ENCODE results near the gene KCNIP4. TPM values are rescaled to one million over a fixed set of nuclear protein-coding genes. Genes with fewer than 3 reads are reported as not detected.
"Not testable (repeated sequence)": the region's sequence is repeated elsewhere in the genome, so short reads cannot be mapped to it uniquely, and the experiment has no call there.

Gene KCNIP4
- total RNA-seq, 1 experiment from 2014 or later: not detected

- Histone ChIP-seq H3K4me3 (no peak overlapping the region), H3K27ac (no peak overlapping the region), H3K9me3 (replicated peaks) (no peaks in the 10 kb centered on the region), H3K36me3 (no peaks in the 10 kb centered on the region), H3K4me1 (replicated peaks) (no peaks in the 10 kb centered on the region), H3K27me3 (replicated peaks) (no peaks in the 10 kb centered on the region)
- no peak for DNase-seq (ENCODE audit: low read depth in 1 of 2, low spot score in 2 of 2)
Measured at GRCh38 chr4:21374641-21375368, 573.8 kb downstream of the KCNIP4 start.

GRCh38 chr4:21367567-21367966, 581.0 kb downstream of the KCNIP4 start:
- H3K9me3 ChIP-seq (replicated peaks): no peaks in the 10 kb centered on the region

GRCh38 chr4:21366840-21367239, 581.7 kb downstream of the KCNIP4 start:
- DNase-seq (ENCODE audit: low read depth in 1 of 2, low spot score in 2 of 2): no peak
- Histone ChIP-seq H3K9me3 (replicated peaks) (no peaks in the 10 kb centered on the region), H3K36me3 (no peaks in the 10 kb centered on the region), H3K4me3 (no peak overlapping the region), H3K27ac (no peak overlapping the region), H3K4me1 (replicated peaks) (no peaks in the 10 kb centered on the region), H3K27me3 (replicated peaks) (no peaks in the 10 kb centered on the region)

More at GRCh38 chr4:21367567-21367966, 581.0 kb downstream of the KCNIP4 start:
- DNase-seq (ENCODE audit: low read depth in 1 of 2, low spot score in 2 of 2): no peak
- Histone ChIP-seq H3K4me3 (no peak overlapping the region), H3K4me1 (replicated peaks) (no peaks in the 10 kb centered on the region), H3K36me3 (no peaks in the 10 kb centered on the region), H3K27ac (no peak overlapping the region), H3K27me3 (replicated peaks) (no peaks in the 10 kb centered on the region)

GRCh38 chr4:21366312-21366711, 582.3 kb downstream of the KCNIP4 start:
- H3K4me3 ChIP-seq: no peak overlapping the region
- no peaks in the 10 kb centered on the region for H3K4me1 ChIP-seq (replicated peaks)
- H3K9me3 ChIP-seq (replicated peaks): no peaks in the 10 kb centered on the region
- H3K27me3 ChIP-seq (replicated peaks): no peaks in the 10 kb centered on the region
- H3K36me3 ChIP-seq: no peaks in the 10 kb centered on the region
- no peak overlapping the region for H3K27ac ChIP-seq
- DNase-seq (ENCODE audit: low read depth in 1 of 2, low spot score in 2 of 2): no peak

- H3K27me3 ChIP-seq (replicated peaks): no peaks in the 10 kb centered on the region
- H3K27ac ChIP-seq: no peak overlapping the region
- no peaks in the 10 kb centered on the region for H3K9me3 ChIP-seq (replicated peaks)
- no peaks in the 10 kb centered on the region for H3K4me1 ChIP-seq (replicated peaks)
- no peaks in the 10 kb centered on the region for H3K36me3 ChIP-seq
- H3K4me3 ChIP-seq: no peak overlapping the region
- DNase-seq (ENCODE audit: low read depth in 1 of 2, low spot score in 2 of 2): no peak
Measured at GRCh38 chr4:21363701-21364100, 584.9 kb downstream of the KCNIP4 start.

GRCh38 chr4:21352354-21352753, 596.2 kb downstream of the KCNIP4 start:
- not testable (repeated sequence) for H3K27ac ChIP-seq; H3K27me3 ChIP-seq (replicated peaks); H3K9me3 ChIP-seq (replicated peaks); H3K4me3 ChIP-seq; H3K36me3 ChIP-seq; DNase-seq (ENCODE audit: low read depth in 1 of 2, low spot score in 2 of 2); H3K4me1 ChIP-seq (replicated peaks)

- no peak for DNase-seq (ENCODE audit: low read depth in 1 of 2, low spot score in 2 of 2)
- Histone ChIP-seq H3K4me3 (no peak overlapping the region), H3K4me1 (replicated peaks) (no peaks in the 10 kb centered on the region), H3K27me3 (replicated peaks) (no peaks in the 10 kb centered on the region), H3K36me3 (no peaks in the 10 kb centered on the region), H3K27ac (no peak overlapping the region), H3K9me3 (replicated peaks) (no peaks in the 10 kb centered on the region)
Measured at GRCh38 chr4:21347142-21347541, 601.4 kb downstream of the KCNIP4 start.

- H3K4me1 ChIP-seq (replicated peaks): no peaks in the 10 kb centered on the region
- no peak overlapping the region for H3K4me3 ChIP-seq
- no peak overlapping the region for H3K27ac ChIP-seq
- H3K36me3 ChIP-seq: no peaks in the 10 kb centered on the region
- H3K9me3 ChIP-seq (replicated peaks): no peaks in the 10 kb centered on the region
- no peaks in the 10 kb centered on the region for H3K27me3 ChIP-seq (replicated peaks)
- no peak for DNase-seq (ENCODE audit: low read depth in 1 of 2, low spot score in 2 of 2)
Measured at GRCh38 chr4:21327976-21328700, 620.4 kb downstream of the KCNIP4 start.

- Histone ChIP-seq H3K9me3 (replicated peaks) (no peaks in the 10 kb centered on the region), H3K27ac (no peak overlapping the region), H3K4me1 (replicated peaks) (no peaks in the 10 kb centered on the region), H3K27me3 (replicated peaks) (no peaks in the 10 kb centered on the region), H3K36me3 (no peaks in the 10 kb centered on the region), H3K4me3 (no peak overlapping the region)
- DNase-seq (ENCODE audit: low read depth in 1 of 2, low spot score in 2 of 2): no peak
Measured at GRCh38 chr4:21320034-21320433, 628.5 kb downstream of the KCNIP4 start.

GRCh38 chr4:21307709-21308108, 640.9 kb downstream of the KCNIP4 start:
- H3K4me1 ChIP-seq (replicated peaks): no peaks in the 10 kb centered on the region

GRCh38 chr4:21304540-21304887, 644.1 kb downstream of the KCNIP4 start:
- no peaks in the 10 kb centered on the region for H3K36me3 ChIP-seq
- H3K4me1 ChIP-seq (replicated peaks): no peaks in the 10 kb centered on the region
- H3K9me3 ChIP-seq (replicated peaks): no peaks in the 10 kb centered on the region
- no peaks in the 10 kb centered on the region for H3K27me3 ChIP-seq (replicated peaks)
- no peak for DNase-seq (ENCODE audit: low read depth in 1 of 2, low spot score in 2 of 2)
- no peak overlapping the region for H3K4me3 ChIP-seq
- no peak overlapping the region for H3K27ac ChIP-seq

More at GRCh38 chr4:21307709-21308108, 640.9 kb downstream of the KCNIP4 start:
- H3K27me3 ChIP-seq (replicated peaks): no peaks in the 10 kb centered on the region
- no peaks in the 10 kb centered on the region for H3K36me3 ChIP-seq
- H3K27ac ChIP-seq: no peak overlapping the region
- no peak for DNase-seq (ENCODE audit: low read depth in 1 of 2, low spot score in 2 of 2)
- no peaks in the 10 kb centered on the region for H3K9me3 ChIP-seq (replicated peaks)
- H3K4me3 ChIP-seq: no peak overlapping the region

GRCh38 chr4:21290562-21290961, 658.0 kb downstream of the KCNIP4 start:
- H3K4me1 ChIP-seq (replicated peaks): no peaks in the 10 kb centered on the region
- no peaks in the 10 kb centered on the region for H3K27me3 ChIP-seq (replicated peaks)
- no peak overlapping the region for H3K4me3 ChIP-seq
- H3K27ac ChIP-seq: no peak overlapping the region
- H3K9me3 ChIP-seq (replicated peaks): no peaks in the 10 kb centered on the region
- H3K36me3 ChIP-seq: no peaks in the 10 kb centered on the region
- DNase-seq (ENCODE audit: low read depth in 1 of 2, low spot score in 2 of 2): no peak

GRCh38 chr4:21276046-21276445, 672.5 kb downstream of the KCNIP4 start:
- Histone ChIP-seq H3K4me3 (no peak overlapping the region), H3K9me3 (replicated peaks) (no peaks in the 10 kb centered on the region), H3K36me3 (no peaks in the 10 kb centered on the region), H3K27ac (no peak overlapping the region), H3K4me1 (replicated peaks) (no peaks in the 10 kb centered on the region), H3K27me3 (replicated peaks) (no peaks in the 10 kb centered on the region)
- DNase-seq (ENCODE audit: low read depth in 1 of 2, low spot score in 2 of 2): no peak

GRCh38 chr4:21271439-21272052, 677.0 kb downstream of the KCNIP4 start:
- Histone ChIP-seq H3K4me1 (replicated peaks) (no peaks in the 10 kb centered on the region), H3K9me3 (replicated peaks) (no peaks in the 10 kb centered on the region), H3K4me3 (no peak overlapping the region), H3K27ac (no peak overlapping the region), H3K27me3 (replicated peaks) (no peaks in the 10 kb centered on the region), H3K36me3 (no peaks in the 10 kb centered on the region)
- DNase-seq (ENCODE audit: low read depth in 1 of 2, low spot score in 2 of 2): no peak
